Activated T-cell treated with anti-CD3 and anti-CD28 coated beads for 4 hours (primary cell): Measurements from ENCODE around the gene RAB25.
"Not testable (repeated sequence)": the region's sequence is repeated elsewhere in the genome, so short reads cannot be mapped to it uniquely, and the experiment has no call there.

Experiments used
- DNase-seq: peaks from one replicate; pipeline ENCODE4 v3.0.0-alpha.2; 2020

Gene RAB25

DNA sequence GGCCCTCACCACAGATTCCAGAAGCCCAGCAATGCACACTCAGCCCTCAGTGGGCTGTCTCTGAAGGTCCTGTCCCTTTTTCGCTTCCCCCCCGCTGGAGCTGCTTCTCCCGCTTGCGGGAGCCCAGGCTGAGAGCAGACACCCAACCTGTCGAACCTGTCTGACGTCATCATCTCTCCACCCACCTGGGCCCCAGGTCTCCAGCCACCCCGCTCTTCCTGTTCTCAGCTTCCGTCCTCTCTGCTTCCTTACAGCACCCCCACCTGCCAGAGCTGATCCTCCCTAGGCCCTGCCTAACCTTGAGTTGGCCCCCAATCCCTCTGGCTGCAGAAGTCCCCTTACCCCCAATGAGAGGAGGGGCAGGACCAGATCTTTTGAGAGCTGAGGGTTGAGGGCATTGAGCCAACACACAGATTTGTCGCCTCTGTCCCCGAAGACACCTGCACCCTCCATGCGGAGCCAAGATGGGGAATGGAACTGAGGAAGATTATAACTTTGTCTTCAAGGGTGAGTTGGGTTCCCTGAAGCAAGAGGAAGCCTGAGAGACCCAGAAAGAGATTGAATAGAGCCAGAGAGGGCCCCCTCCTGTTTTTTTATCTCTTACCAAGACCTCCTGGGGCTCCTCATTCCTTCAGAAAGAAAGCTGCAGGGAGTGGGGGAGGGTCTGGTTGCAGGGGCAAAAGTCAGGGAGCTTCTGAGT lies at the start of gene RAB25:
RAB25 (plus strand) TSS at position 224 of the 700 bp plus-strand sequence; CDS start at position 465, 241 bp downstream.
- DNase-seq: no peak

DNA sequence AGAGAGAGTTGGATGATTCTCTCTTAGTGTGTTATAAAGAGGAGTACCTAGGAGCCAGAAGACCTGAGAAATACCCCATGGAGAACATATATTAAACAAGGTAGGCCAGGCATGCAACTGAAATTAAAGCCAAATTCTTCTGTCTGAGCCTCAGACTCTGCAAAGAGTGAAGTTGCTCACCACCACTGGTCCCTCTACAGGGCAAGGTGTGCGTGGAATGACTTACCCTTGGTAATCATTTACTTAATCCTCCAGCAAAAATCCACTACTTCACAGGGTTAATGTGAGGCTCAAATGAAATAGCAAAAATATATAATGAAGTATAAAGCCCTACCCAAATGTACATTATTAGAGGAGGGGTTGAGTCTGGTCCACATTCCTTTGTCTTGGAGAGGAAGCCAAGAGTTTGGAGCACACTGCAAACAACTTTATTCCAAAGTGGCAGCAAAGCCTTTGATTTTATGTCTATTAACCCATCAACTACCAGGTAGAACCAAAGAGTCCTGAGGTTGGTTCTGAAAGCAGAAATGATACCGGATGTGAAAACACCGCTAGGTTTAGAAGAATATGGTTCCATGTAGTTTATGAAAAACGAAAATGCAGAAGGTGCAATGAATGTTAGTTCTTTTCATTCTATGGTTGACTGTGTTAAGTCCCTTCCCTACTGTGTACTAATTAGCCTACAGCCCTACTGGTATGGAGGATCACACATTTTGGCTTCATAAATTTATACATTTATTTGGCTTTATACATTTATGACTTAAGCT lies 48.7 kb upstream of the RAB25 start:
- no peak for DNase-seq

DNA sequence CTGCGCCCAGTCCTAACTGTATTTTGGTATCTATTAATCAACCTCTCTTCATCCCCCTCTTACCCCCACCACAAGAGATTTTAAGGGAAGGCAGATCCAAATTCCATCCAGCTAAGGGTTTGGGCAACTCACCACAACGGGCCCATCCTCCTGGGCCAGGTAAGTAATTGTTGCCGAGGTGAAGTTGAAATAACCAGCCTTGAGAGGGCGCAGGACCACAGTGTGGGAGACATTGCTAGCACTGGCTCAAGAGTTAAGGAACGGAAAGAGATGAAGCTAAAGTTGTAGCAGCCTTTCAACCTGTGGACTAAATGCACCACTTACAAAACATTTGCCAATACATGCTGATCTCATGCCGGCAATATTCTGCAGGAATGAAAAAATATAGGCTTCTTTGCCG lies 46.1 kb upstream of the RAB25 start:
- DNase-seq: no peak

DNA sequence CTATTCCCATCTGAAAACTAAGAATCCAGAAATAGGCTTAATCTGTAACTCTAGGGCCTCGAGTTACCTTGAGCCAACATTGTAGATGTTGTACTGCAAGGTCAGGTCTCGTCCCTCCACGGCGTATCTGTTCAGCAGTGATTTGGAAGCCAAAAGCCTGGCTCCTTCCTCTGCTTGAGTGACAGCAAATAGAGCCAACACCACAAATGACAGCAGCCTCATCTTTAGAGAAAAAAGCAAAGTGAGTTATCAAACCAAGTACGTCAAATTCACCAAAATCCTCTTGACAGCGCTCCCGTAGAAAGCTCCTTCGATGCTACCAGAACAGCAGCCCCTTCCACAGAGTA lies 41.0 kb upstream of the RAB25 start:
- DNase-seq: no peak

DNA sequence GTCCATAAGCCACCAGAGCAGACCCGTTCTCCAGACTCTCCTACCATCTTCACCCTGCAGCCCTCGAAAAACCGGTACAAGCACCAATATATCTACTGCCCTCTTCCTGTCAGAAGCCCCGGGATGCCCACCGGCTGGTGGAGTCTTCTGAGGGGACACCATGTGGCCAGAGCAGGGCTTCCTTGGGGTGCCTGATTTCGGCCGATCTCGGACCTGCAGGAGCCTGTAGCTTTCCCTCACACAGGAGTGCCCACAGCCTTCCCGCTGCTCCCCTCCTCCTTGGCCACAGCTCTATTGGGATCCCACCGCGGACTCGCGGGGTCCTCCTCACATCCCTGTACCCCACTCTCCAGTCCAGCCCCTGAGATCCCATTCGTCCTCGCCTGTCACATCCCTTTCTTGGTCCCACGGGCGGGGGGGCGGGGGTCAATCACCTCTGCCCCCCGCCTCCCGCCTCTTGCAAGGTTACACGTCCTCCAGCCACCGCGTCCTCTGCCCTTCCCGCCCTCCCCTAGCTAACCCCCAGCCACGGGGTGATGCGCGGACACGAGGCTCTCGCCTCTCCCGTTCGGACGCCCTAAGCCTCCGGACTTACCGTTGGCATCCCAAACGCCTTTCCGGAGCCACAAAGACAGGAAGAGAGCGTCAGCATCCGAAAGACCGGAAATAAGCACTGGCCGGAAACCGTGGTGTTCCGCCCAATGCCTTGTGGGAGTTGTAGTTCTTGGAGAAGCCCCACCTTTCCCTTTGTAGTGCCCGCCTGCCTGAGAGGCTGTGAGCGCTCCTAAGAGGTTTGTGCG lies 40.5 kb upstream of the RAB25 start, which contains the start of gene SSR2:
SSR2 (minus strand) TSS at position 659 of the 800 bp plus-strand sequence. CDS start 784 bp downstream, outside the sequence.
- peak; percentile 72 for DNase-seq

DNA sequence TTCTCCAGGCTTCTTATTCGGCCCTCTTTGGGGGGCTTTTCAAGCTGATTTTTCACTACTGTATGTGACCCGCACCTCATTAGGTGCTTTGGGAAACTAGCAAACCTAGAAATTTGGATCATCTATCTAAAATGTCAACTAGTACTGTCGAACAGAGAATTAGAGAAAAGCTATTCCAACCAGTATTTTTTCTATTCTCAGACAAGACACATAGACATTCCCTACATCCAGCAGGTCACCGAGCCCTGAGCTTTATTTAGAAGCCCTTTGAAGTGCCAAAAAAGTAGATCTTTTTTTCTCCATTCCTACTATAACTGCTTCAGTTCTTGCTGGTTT lies 39.9 kb upstream of the RAB25 start:
- no peak for DNase-seq

DNA sequence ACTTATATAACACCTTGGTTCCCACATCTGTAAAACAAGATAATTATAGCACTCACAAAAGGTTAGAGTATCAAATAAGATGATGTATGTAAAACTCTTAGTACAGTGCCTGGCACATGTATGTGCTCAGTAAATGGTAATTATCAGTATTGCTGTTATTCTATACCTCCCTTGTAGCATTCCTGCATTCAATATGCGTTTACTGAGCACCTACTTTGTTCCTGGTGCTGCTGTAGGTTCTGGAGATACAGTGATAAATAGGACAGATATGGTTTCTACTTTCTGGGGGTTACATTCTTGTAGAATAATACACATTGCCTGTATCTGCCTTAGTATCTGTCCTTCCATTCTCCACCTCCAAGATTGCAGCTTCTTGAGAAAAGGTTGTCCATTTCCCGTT lies 39.0 kb upstream of the RAB25 start:
- DNase-seq: no peak

DNA sequence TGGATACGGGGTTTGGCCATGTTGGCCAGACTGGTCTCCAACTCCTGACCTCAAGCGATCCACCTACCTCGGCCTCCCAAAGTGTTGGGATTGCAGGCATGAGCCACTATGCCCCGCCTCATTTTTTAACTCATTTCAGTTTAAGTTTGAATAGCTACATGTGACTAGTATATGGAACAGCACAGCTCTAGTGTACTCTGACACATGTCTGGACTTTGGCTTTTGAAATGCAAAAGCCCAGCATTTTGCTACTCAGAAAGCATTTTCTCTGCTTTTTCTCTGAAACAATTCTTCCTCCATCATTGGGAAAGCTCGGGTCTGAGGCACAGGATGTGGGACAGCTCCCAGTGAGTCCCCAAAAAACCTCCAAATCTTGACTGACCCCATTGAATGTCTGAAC lies 36.2 kb upstream of the RAB25 start:
- DNase-seq: no peak

DNA sequence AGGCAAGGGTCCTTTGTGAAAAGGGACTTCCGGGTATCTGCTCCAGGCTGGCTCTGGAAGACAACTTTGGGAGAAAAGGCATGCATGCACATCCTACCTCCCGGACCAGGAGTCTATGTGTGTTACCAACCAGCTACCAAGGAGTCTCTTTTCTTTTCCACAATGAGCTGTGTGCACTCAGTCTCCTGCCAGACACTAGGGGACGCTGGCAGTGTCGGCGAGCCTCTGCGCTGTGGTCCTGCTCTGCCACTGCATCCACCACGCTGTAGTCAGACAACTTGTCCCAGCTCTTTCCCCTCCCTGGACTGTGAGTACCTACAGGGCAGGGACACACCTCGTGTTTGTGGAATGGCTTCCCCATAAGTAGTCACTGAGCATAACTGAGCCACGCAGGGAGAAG lies 35.1 kb upstream of the RAB25 start:
- DNase-seq: no peak

DNA sequence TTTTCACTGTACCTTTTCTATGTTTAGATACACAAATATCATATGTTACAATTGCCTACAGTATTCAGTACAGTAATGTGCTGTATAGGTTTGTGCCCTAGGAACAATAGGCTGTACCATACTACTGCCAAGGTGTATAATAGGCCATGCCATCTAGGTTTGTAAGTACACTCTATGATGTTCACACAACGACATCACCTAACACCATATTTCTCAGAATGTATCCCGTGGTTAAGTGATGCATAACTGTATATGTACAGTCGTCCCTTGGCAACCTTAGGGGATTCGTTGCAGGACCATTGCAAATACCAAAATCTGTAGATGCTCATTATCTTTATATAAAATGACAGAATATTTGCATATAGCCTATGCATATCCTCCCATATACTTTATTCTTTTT lies 34.4 kb upstream of the RAB25 start:
- no peak for DNase-seq

DNA sequence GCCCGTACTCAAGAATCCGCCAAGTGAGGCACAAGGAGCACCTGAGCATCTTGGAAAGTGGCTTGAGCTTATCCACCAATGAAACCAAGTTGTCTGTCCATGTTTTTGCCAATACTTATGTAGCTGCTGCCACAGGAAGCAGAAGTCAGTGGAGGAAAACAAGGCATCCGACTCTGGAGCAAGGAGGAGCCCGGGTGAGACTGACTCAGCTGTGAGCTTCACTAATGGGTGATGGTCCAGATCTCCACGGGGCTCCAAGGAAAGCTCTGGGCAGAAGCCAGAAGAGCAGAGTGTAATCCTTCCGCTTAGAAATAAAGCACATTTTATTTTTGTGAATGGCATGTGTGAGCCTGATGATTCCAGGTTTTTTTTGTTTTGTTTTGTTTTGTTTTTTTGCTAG lies 27.9 kb upstream of the RAB25 start:
- DNase-seq: no peak

DNA sequence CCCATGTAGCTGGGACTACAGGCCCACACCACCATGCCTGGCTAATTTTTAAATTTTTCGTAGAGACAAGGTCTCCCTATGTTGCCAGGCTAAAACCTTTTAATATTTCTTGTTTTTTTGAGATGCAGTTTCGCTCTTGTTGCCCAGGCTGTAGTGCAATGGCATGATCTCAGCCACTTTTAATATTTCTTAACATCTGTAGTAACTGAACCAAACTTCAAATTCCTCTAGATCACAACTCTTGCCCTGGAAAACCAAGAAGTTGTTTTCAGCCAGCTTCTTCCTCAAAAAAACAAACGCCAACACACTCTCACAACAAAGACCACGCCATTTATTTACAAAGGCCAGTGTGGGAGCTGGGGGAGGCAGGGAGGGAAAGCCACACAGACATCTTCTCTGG lies 26.0 kb upstream of the RAB25 start:
- DNase-seq: not testable (repeated sequence)

DNA sequence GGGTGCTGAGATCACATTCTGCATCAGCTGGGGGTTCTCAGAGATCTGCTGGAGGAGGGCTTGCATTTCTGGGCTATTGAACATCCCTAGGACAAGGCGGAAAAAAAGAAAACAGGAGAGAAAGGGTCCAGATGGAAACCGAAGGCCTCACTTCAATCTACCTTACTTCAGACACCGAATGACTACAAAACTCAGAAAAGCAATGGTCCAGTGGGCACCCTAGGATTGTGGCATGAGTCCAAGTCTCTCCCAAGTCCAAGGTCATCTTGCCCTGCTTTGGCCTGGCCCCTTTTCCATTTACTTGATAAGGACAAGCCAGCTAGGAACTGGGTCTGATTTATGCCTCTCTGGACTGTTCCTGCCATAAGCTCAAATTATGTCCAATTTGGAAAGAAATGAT lies 18.1 kb upstream of the RAB25 start:
- DNase-seq: no peak

DNA sequence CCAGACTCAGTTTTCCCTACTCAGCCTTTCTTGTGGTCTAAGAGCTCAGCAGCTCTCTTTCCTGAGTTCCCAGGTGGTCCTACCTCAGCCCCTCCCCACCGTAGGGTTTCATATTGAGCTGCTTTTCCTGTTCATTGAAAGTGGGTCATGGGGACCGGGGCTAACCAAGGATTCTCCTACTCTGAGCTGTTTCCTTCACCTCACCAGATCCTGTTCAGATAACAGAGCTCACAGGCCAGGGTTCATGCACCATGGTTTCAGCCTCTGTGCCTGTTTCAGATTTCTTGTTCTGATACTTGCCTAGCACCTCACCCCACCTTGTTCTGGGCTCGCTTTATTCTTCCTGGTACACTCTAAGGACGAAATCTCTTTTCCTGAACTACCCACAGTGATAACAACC lies 15.9 kb upstream of the RAB25 start:
- DNase-seq: no peak

DNA sequence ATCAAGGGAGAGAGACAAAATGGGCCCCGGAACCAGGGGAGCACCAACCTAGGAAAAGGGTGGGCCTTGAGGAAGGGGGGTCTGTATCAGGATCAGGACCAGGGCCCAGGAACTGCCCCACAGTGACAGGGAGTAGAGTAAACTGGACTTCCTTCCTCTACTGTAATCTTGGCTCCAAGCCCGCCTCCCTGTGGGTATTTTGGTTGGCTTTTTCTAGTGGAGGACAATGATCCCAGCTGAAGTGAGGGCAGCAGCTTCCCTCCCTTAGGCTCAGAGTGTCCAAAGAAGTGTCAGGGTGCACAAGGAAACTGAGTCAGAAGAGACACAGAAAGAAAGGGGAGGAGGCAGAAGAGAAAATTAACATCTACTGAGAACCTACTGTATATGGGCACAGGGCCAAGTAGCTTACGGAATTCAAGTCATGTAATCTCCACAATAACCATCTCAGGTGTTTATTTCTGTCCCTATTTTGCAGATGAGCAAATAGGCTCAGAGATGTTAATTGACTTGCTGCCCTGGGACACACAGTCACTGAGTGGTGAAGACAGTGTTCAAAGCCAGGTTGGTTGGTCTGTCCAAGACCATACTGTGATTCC lies 12.2 kb upstream of the RAB25 start:
- no peak for DNase-seq

DNA sequence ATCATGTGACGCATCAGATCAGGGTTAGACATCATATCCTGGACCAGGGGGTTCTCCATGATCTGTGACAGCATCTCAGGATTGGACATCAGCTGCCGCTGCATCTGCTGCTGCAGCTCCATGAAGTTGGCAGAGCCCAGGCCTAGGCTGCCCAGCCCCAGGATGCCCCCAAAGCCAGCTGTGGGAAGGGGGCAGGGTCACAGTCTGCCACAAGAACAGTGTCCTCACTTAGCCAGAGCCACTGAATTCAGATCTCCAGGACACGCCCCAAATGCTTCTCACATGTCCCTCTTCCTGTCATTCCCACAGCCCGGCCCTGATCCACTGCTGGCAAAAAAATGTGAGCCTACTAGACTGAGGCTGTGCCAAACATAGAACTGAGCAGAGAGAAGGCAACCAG lies 10.6 kb upstream of the RAB25 start:
- no peak for DNase-seq

DNA sequence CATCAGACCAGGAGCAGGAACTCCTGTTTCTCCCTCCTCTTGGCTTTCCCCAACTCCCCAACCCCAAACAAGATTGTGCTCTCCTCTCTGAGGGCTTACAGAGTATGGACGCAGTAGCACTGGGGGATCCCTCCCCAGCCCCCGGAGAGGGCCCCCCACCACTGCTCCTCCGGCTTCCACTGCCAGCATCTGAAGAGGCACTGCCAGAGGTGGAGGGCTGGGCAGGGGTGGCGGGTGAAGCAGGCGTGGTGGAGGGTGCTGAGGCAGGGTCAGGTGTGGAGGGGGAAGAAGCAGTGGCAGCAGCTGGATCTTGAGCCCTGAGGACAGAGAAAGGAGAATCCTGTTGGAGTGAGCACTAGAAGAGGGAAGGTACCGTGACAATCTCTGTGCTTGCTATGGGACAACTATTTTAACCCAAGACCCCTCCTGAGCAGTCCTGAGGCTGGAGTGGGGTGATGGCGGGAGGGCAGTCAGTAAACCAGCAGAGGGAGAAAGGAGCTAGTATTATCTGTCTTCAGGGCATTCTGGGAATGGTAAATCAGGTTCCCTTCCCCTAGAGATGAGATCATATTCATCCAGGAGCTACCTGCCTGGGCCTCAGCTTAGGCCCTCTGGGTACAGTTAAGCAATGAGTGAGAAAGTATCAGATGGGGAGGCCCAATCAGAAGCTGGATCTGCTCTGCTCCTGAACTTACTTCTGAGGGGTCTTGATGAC lies 9.8 kb upstream of the RAB25 start:
- DNase-seq: no peak

DNA sequence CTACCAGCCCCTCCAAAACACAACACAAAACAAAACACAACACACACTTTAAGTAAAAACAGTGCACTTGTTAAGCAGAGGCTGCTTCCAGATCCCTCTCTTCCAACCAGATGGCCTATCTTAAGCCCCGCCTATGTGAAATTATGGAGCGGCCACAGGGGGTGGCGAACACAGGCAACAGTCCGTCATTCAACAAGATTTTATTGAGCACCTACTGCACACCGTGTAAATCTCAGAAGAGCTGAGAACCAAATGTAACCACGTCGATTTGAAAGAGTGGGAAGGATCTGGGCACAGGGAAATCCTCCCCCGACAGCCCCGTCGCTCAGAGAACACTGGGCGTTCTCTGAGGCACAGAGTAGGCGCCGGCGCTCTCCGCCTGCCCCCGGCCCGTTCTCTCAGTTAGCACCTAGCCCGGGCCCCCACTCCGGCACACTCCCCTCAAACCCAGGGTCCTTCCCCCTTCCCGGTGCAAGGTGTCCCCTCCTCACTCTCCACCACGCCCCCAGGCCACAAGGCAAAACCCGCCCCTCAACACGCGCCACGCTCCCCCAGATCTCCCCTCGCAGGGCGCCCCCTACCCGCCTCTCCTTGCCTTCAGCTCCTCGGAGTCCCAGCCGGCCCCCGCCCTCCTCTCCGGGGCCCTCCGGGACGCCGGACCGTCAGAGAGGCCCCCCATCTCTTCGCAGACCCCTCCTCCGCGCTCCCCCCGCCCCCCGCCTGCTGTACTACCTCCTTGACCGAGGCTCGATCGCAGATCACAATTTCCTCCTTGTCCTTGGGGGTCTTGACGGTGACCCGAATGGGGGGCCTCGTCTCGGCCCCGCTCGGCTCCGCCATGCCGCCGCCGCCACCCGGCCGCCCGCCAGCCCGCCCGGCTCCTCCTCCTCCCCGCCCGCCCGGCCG lies 7.8 kb upstream of the RAB25 start:
- peak; percentile 62 for DNase-seq

DNA sequence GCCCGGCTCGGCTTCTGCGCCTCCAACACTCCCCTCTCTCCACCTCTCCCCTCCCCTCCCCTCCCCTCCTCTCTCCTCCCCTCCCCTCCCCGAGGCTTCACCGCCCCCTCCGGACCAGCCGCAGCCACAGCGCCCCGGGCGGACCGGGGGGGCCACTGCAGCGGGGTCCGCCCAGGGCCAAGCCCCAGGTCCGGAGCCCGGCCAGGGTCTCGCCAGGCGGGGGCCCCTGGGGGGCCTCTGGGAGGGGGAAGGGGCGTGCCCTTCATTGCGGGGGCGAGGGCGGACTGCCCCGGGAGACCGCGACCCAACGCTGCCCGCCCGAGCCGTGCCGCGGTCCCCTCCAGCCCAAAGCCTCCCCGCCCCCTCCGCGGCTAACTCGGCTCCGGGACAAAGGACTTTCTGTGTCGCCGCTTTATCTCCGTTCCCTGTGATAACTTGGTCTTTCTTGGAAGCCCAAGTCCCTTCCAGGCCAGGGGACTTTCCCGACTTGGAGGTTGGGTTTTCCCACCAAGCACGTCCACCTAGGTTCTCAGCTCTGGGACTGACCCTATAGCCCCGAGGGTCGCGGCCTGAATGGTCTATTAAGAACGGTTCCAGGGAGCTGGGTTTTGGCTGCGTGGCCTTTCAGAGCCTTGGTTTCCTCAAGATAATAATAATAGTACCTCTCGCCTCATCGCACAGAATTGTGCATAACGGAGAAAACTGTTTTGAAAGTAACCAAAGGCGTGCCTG lies 7.0 kb upstream of the RAB25 start, which contains the start of gene UBQLN4:
UBQLN4 (minus strand) TSS at position 31 of the 732 bp plus-strand sequence. CDS start 97 bp downstream, outside the sequence.
- peak; percentile 77 for DNase-seq

DNA sequence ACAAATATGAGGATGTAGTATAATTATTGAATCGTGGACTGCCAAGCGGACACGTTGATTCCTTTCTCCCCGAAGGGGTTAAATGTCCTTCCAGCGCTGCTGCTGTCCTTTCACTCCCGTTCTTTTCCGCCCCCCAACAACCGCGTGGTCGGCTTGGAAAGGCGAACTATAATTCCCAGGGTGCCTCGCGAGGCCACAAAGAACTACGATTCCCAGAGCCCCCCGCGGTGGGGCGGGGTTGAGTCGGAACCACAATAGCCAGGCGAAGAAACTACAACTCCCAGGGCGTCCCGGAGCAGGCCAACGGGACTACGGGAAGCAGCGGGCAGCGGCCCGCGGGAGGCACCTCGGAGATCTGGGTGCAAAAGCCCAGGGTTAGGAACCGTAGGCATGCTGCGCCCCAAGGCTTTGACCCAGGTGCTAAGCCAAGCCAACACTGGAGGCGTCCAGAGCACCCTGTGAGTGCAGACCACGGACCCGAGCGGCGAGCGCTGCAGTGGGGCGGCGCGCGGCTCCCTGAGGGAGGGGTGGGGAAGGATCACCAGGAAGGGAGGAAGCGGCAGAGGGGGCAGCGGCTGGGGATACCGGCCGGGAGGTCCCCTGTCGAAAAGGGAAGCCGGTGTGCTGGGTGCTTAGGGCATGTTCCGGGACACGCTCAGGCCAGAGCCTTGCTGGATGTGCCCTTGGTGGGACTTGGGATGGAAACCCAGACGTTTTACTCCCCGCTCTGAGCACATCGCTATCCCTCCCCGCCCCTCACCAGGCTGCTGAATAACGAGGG lies 6.3 kb upstream of the RAB25 start, which contains the start of gene LAMTOR2:
LAMTOR2 (plus strand) TSS at position 283 of the 781 bp plus-strand sequence; CDS start at position 391, 108 bp downstream.
- peak; percentile 98 for DNase-seq
